ENCODE results near the gene UBA1. TPM values are rescaled to one million over a fixed set of nuclear protein-coding genes. Genes with fewer than 3 reads are reported as not detected.

The UBA1 gene
- total RNA-seq, 1 donor from 2014 or later = 503 TPM

GRCh38 chrX:47198687-47199080, 5.1 kb downstream of the UBA1 start:
- Mint-ChIP-seq H3K9me3 (ENCODE audit: unreplicated experiment) (peaks cover 12% of the 10 kb centered on the region), H3K36me3 (ENCODE audit: unreplicated experiment) (no peaks in the 10 kb centered on the region), H3K4me1 (ENCODE audit: low read depth, unreplicated experiment) (peaks cover 12% of the 10 kb centered on the region), H3K27me3 (ENCODE audit: unreplicated experiment) (peaks cover 3% of the 10 kb centered on the region), H3K4me3 (ENCODE audit: unreplicated experiment) (peak overlapping the region; percentile 34), H3K27ac (ENCODE audit: unreplicated experiment) (no peak overlapping the region)
- no peak for TF ChIP-seq CTCF (IDR thresholded peaks at IDR 0.05; ENCODE audit: partially characterized antibody, unreplicated experiment)
- no peak for DNase-seq

- H3K9me3 Mint-ChIP-seq (ENCODE audit: unreplicated experiment) = peaks cover 12% of the 10 kb centered on the region
- no peak overlapping the region for H3K27ac Mint-ChIP-seq (ENCODE audit: unreplicated experiment)
- no peak for DNase-seq
- TF ChIP-seq CTCF (IDR thresholded peaks at IDR 0.05; ENCODE audit: partially characterized antibody, unreplicated experiment) = no peak
- H3K36me3 Mint-ChIP-seq (ENCODE audit: unreplicated experiment) = no peaks in the 10 kb centered on the region
- peaks cover 3% of the 10 kb centered on the region for H3K27me3 Mint-ChIP-seq (ENCODE audit: unreplicated experiment)
- no peak overlapping the region for H3K4me3 Mint-ChIP-seq (ENCODE audit: unreplicated experiment)
- H3K4me1 Mint-ChIP-seq (ENCODE audit: low read depth, unreplicated experiment) = peaks cover 12% of the 10 kb centered on the region
Observed at GRCh38 chrX:47199286-47199685, 5.7 kb downstream of the UBA1 start.

- peaks cover 12% of the 10 kb centered on the region for H3K4me1 Mint-ChIP-seq (ENCODE audit: low read depth, unreplicated experiment)
- no peak overlapping the region for H3K27ac Mint-ChIP-seq (ENCODE audit: unreplicated experiment)
- no peaks in the 10 kb centered on the region for H3K36me3 Mint-ChIP-seq (ENCODE audit: unreplicated experiment)
- no peaks in the 10 kb centered on the region for H3K27me3 Mint-ChIP-seq (ENCODE audit: unreplicated experiment)
- no peak for TF ChIP-seq CTCF (IDR thresholded peaks at IDR 0.05; ENCODE audit: partially characterized antibody, unreplicated experiment)
- H3K9me3 Mint-ChIP-seq (ENCODE audit: unreplicated experiment) = peaks cover 12% of the 10 kb centered on the region
- H3K4me3 Mint-ChIP-seq (ENCODE audit: unreplicated experiment) = no peak overlapping the region
- no peak for DNase-seq
Observed at GRCh38 chrX:47200385-47201150, 6.9 kb downstream of the UBA1 start.

GRCh38 chrX:47201345-47201944, 7.8 kb downstream of the UBA1 start:
- TF ChIP-seq CTCF (IDR thresholded peaks at IDR 0.05; ENCODE audit: partially characterized antibody, unreplicated experiment) = no peak
- no peaks in the 10 kb centered on the region for H3K36me3 Mint-ChIP-seq (ENCODE audit: unreplicated experiment)
- H3K4me3 Mint-ChIP-seq (ENCODE audit: unreplicated experiment) = no peak overlapping the region
- no peak for DNase-seq
- H3K27ac Mint-ChIP-seq (ENCODE audit: unreplicated experiment) = no peak overlapping the region
- peaks cover 6% of the 10 kb centered on the region for H3K9me3 Mint-ChIP-seq (ENCODE audit: unreplicated experiment)
- no peaks in the 10 kb centered on the region for H3K27me3 Mint-ChIP-seq (ENCODE audit: unreplicated experiment)
- H3K4me1 Mint-ChIP-seq (ENCODE audit: low read depth, unreplicated experiment) = peaks cover 3% of the 10 kb centered on the region

GRCh38 chrX:47202316-47202715, 8.7 kb downstream of the UBA1 start:
- no peak overlapping the region for H3K4me3 Mint-ChIP-seq (ENCODE audit: unreplicated experiment)
- no peaks in the 10 kb centered on the region for H3K36me3 Mint-ChIP-seq (ENCODE audit: unreplicated experiment)
- TF ChIP-seq CTCF (IDR thresholded peaks at IDR 0.05; ENCODE audit: partially characterized antibody, unreplicated experiment) = no peak
- no peak for DNase-seq
- H3K27ac Mint-ChIP-seq (ENCODE audit: unreplicated experiment) = no peak overlapping the region
- no peaks in the 10 kb centered on the region for H3K27me3 Mint-ChIP-seq (ENCODE audit: unreplicated experiment)
- peaks cover 4% of the 10 kb centered on the region for H3K9me3 Mint-ChIP-seq (ENCODE audit: unreplicated experiment)
- no peaks in the 10 kb centered on the region for H3K4me1 Mint-ChIP-seq (ENCODE audit: low read depth, unreplicated experiment)

Data from glutamatergic neuron (in vitro differentiated cells).